ENCODE data around the gene CCM2L.

DNA sequence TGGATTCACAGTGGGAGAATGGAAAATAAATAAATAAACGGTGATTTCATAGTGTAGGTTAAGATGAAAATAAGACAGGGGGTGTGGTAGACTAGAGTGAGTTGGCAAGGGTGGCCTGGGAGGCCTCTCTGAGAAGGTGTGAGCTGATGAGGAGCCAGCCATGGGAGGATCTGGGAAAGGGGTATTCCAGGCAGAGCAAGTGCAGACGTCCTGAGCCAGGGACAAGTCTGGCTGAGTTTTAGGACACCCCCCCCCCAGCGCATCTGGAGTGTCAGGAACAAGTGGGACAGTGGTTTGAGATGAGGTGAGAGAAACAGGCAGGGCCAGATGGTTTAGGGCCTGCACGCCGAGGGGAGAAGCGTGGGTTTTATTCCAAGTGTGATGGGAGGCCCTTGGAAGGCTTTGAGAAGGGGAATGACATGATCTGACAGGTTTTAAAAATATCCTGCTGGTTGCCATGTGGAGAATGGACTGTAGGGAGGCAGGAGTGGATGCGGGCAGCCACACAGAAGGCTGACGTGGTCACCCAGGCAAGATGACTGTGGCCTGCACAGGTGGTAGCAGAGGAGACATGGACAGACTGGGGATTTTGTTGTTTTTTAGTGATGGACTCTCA, 21.1 kb upstream of the CCM2L start:
- TF ChIP-seq CTCF (IDR thresholded peaks at IDR 0.05) (no peak), POLR2A (IDR thresholded peaks at IDR 0.05) (no peak)
